SK-N-SH treated with all-trans-retinoic acid at 6 μM for 48 hours (cell line): ENCODE data around the gene PPM1D.

Experiments used
- ATAC-seq: fragments of 200-7000 bp; cut with Tn5 transposase; 3 replicates; pipeline ENCODE4 v1.9.1; 2020; ENCODE audit warnings: mild to moderate bottlenecking, moderate library complexity
- ARNTL ChIP-seq: fragments of 450-650 bp; formaldehyde crosslinking; IDR thresholded peaks from 2 replicates; pipeline ENCODE4 v1.5.0; 2020; ENCODE audit warnings: low read depth, mild to moderate bottlenecking, moderate library complexity, borderline replicate concordance
- CSDC2 ChIP-seq: fragments of 250-450 bp; sonication (Bioruptor Pico); IDR thresholded peaks from 2 replicates; pipeline ENCODE4 v1.5.0; 2020; ENCODE audit warnings: mild to moderate bottlenecking, moderate library complexity
- CSRNP3 ChIP-seq: fragments of 250-450 bp; sonication (Bioruptor Pico); IDR thresholded peaks from 2 replicates; pipeline ENCODE4 v1.5.1; 2021; ENCODE audit warnings: mild to moderate bottlenecking, moderate library complexity
- ESRRG ChIP-seq: fragments of 250-450 bp; sonication (Bioruptor Pico); IDR thresholded peaks from 2 replicates; pipeline ENCODE4 v1.6.1; 2021; ENCODE audit warnings: mild to moderate bottlenecking
- GLIS3 ChIP-seq: fragments of 250-450 bp; sonication (Bioruptor Pico); IDR thresholded peaks from 2 replicates; pipeline ENCODE4 v1.5.0; 2020; ENCODE audit warnings: mild to moderate bottlenecking, moderate library complexity
- ISL1 ChIP-seq: fragments of 250-450 bp; sonication (Bioruptor Pico); IDR thresholded peaks from 2 replicates; pipeline ENCODE4 v2.1.2; 2022; ENCODE audit warnings: mild to moderate bottlenecking, moderate library complexity
- OSR1 ChIP-seq: fragments of 250-450 bp; sonication (Bioruptor Pico); IDR thresholded peaks from 2 replicates; pipeline ENCODE4 v1.8.0; 2022; ENCODE audit warnings: moderate library complexity, mild to moderate bottlenecking, inconsistent platforms
- PATZ1 ChIP-seq: fragments of 250-450 bp; sonication (Bioruptor Pico); IDR thresholded peaks from 2 replicates; pipeline ENCODE4 v1.8.0; 2020; ENCODE audit warnings: mild to moderate bottlenecking, moderate library complexity, borderline replicate concordance
- POU6F1 ChIP-seq: fragments of 250-450 bp; sonication (Bioruptor Pico); IDR thresholded peaks from 2 replicates; pipeline ENCODE4 v1.8.0; 2021; ENCODE audit warnings: low read depth, mild to moderate bottlenecking, moderate library complexity, borderline replicate concordance
- PPARA ChIP-seq: fragments of 250-450 bp; sonication (Bioruptor Pico); IDR thresholded peaks from 2 replicates; pipeline ENCODE4 v1.5.0; 2020; ENCODE audit warnings: mild to moderate bottlenecking, borderline replicate concordance
- SNAI2 ChIP-seq: fragments of 250-450 bp; sonication (Bioruptor Pico); IDR thresholded peaks from 2 replicates; pipeline ENCODE4 v1.5.0; 2020; ENCODE audit warnings: mild to moderate bottlenecking, moderate library complexity
- TOX ChIP-seq: fragments of 250-450 bp; sonication (Bioruptor Pico); IDR thresholded peaks from 2 replicates; pipeline ENCODE4 v1.8.0; 2021; ENCODE audit warnings: mild to moderate bottlenecking, moderate library complexity, borderline replicate concordance
- ZC3H10 ChIP-seq: fragments of 250-450 bp; sonication (Bioruptor Pico); IDR thresholded peaks from 2 replicates; pipeline ENCODE4 v1.5.1; 2021; ENCODE audit warnings: mild to moderate bottlenecking, moderate library complexity
- ZFP3 ChIP-seq: fragments of 250-450 bp; sonication (Bioruptor Pico); IDR thresholded peaks from 2 replicates; pipeline ENCODE4 v1.5.0; 2020; ENCODE audit warnings: mild to moderate bottlenecking, moderate library complexity
- ZFP30 ChIP-seq: fragments of 450-650 bp; formaldehyde crosslinking; IDR thresholded peaks from 2 replicates; pipeline ENCODE4 v1.5.0; 2022; ENCODE audit warnings: mild to moderate bottlenecking, moderate library complexity
- ZNF8 ChIP-seq: fragments of 450-650 bp; formaldehyde crosslinking; IDR thresholded peaks from 2 replicates; pipeline ENCODE4 v1.5.0; 2020; ENCODE audit warnings: mild to moderate bottlenecking, moderate library complexity
- TF ChIP-seq, protein P1 (sequence below): fragments of 250-450 bp; sonication (Bioruptor Pico); IDR thresholded peaks from 2 replicates; pipeline ENCODE4 v1.5.1; 2020; ENCODE audit warnings: low read depth, mild to moderate bottlenecking, moderate library complexity
- TF ChIP-seq, protein P2 (sequence below): fragments of 250-450 bp; sonication (Bioruptor Pico); IDR thresholded peaks from 2 replicates; pipeline ENCODE4 v1.5.0; 2020; ENCODE audit warnings: mild to moderate bottlenecking, moderate library complexity

PPM1D gene

GRCh38 chr17:60627124-60627523 lies 27.1 kb downstream of the PPM1D start:
- no peak for ATAC-seq
- TF ChIP-seq ZC3H10 (CRISPR knock-in tag), result no peak
- TF ChIP-seq, protein P1, sequence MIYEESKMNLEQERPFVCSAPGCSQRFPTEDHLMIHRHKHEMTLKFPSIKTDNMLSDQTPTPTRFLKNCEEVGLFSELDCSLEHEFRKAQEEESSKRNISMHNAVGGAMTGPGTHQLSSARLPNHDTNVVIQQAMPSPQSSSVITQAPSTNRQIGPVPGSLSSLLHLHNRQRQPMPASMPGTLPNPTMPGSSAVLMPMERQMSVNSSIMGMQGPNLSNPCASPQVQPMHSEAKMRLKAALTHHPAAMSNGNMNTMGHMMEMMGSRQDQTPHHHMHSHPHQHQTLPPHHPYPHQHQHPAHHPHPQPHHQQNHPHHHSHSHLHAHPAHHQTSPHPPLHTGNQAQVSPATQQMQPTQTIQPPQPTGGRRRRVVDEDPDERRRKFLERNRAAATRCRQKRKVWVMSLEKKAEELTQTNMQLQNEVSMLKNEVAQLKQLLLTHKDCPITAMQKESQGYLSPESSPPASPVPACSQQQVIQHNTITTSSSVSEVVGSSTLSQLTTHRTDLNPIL (CRISPR knock-in tag), result no peak
- TF ChIP-seq, protein P2, sequence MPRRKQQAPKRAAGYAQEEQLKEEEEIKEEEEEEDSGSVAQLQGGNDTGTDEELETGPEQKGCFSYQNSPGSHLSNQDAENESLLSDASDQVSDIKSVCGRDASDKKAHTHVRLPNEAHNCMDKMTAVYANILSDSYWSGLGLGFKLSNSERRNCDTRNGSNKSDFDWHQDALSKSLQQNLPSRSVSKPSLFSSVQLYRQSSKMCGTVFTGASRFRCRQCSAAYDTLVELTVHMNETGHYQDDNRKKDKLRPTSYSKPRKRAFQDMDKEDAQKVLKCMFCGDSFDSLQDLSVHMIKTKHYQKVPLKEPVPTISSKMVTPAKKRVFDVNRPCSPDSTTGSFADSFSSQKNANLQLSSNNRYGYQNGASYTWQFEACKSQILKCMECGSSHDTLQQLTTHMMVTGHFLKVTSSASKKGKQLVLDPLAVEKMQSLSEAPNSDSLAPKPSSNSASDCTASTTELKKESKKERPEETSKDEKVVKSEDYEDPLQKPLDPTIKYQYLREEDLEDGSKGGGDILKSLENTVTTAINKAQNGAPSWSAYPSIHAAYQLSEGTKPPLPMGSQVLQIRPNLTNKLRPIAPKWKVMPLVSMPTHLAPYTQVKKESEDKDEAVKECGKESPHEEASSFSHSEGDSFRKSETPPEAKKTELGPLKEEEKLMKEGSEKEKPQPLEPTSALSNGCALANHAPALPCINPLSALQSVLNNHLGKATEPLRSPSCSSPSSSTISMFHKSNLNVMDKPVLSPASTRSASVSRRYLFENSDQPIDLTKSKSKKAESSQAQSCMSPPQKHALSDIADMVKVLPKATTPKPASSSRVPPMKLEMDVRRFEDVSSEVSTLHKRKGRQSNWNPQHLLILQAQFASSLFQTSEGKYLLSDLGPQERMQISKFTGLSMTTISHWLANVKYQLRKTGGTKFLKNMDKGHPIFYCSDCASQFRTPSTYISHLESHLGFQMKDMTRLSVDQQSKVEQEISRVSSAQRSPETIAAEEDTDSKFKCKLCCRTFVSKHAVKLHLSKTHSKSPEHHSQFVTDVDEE, result no peak

- no peak for ATAC-seq
- no peak for TF ChIP-seq TOX (CRISPR knock-in tag)
- no peak for TF ChIP-seq POU6F1 (CRISPR knock-in tag)
- TF ChIP-seq CSRNP3, result no peak
- no peak for TF ChIP-seq ZFP3 (CRISPR knock-in tag)
- TF ChIP-seq GLIS3, result no peak
- no peak for TF ChIP-seq ZC3H10 (CRISPR knock-in tag)
- TF ChIP-seq CSDC2, result no peak
- TF ChIP-seq SNAI2 (CRISPR knock-in tag), result no peak
- TF ChIP-seq, protein P1 (CRISPR knock-in tag), result no peak
- TF ChIP-seq ISL1 (CRISPR knock-in tag), result no peak
- TF ChIP-seq OSR1, result no peak
- no peak for TF ChIP-seq PPARA
- no peak for TF ChIP-seq ZFP30 (CRISPR knock-in tag)
- no peak for TF ChIP-seq ARNTL (CRISPR knock-in tag)
Observed at GRCh38 chr17:60628252-60628889, 28.4 kb downstream of the PPM1D start.

- no peak for TF ChIP-seq CSDC2
- no peak for TF ChIP-seq ARNTL (CRISPR knock-in tag)
- TF ChIP-seq GLIS3, result no peak
- no peak for TF ChIP-seq ZFP30 (CRISPR knock-in tag)
- no peak for TF ChIP-seq PATZ1 (CRISPR knock-in tag)
- TF ChIP-seq ZNF8 (CRISPR knock-in tag), result no peak
- no peak for TF ChIP-seq OSR1
- TF ChIP-seq ZC3H10 (CRISPR knock-in tag), result no peak
- no peak for TF ChIP-seq ISL1 (CRISPR knock-in tag)
- no peak for TF ChIP-seq ESRRG
- no peak for ATAC-seq
Observed at GRCh38 chr17:60629120-60629519, 29.1 kb downstream of the PPM1D start.
